ENCODE results near the gene TRABD2B. TPM values are rescaled to one million over a fixed set of nuclear protein-coding genes. Genes with fewer than 3 reads are reported as not detected.

TRABD2B gene
- total RNA-seq, 4 donors from 2014 or later = 0.63 to 3.1 (median 1.7) TPM

- TF ChIP-seq CTCF (IDR thresholded peaks at IDR 0.05) = no peak
- TF ChIP-seq POLR2A (IDR thresholded peaks at IDR 0.05) = no peak
- intact Hi-C loops (cut with DNase I; ENCODE audit: low total_unique reads) = no loop called here
- 79 to 94% methylated on average over 3 of the region's 3 CpGs for WGBS, 2 donors
- no peak overlapping the region for H3K4me3 ChIP-seq (ENCODE audit: low read depth, poor library complexity, severe bottlenecking)
- no peak for DNase-seq (ENCODE audit: low spot score in 2 of 2)
Measured at GRCh38 chr1:47975302-47975921, 21.8 kb downstream of the TRABD2B start.

GRCh38 chr1:47972864-47973432, 24.2 kb downstream of the TRABD2B start:
- no peak overlapping the region for H3K4me3 ChIP-seq (ENCODE audit: low read depth, poor library complexity, severe bottlenecking)
- DNase-seq (ENCODE audit: low spot score in 2 of 2) = no peak
- TF ChIP-seq POLR2A (IDR thresholded peaks at IDR 0.05) = no peak
- no peak for TF ChIP-seq CTCF (IDR thresholded peaks at IDR 0.05)
- intact Hi-C loops (cut with DNase I; ENCODE audit: low total_unique reads) = no loop called here
- WGBS, 2 donors = 89 to 93% methylated on average over 4 of the region's 4 CpGs

- DNase-seq (ENCODE audit: low spot score in 2 of 2) = no peak
- intact Hi-C loops (cut with DNase I; ENCODE audit: low total_unique reads) = no loop called here
- TF ChIP-seq POLR2A (IDR thresholded peaks at IDR 0.05) (no peak), CTCF (IDR thresholded peaks at IDR 0.05) (no peak)
- WGBS, 2 donors = 51 to 62% methylated on average over 2 of the region's 2 CpGs
- H3K4me3 ChIP-seq (ENCODE audit: low read depth, poor library complexity, severe bottlenecking) = no peak overlapping the region
Measured at GRCh38 chr1:47971385-47972160, 25.6 kb downstream of the TRABD2B start.

GRCh38 chr1:47970882-47971281, 26.3 kb downstream of the TRABD2B start:
- no peak overlapping the region for H3K4me3 ChIP-seq (ENCODE audit: low read depth, poor library complexity, severe bottlenecking)
- DNase-seq (ENCODE audit: low spot score in 2 of 2) = no peak
- TF ChIP-seq CTCF (IDR thresholded peaks at IDR 0.05) = no peak
- TF ChIP-seq POLR2A (IDR thresholded peaks at IDR 0.05) = no peak
- 84 to 87% methylated on average over 3 of the region's 3 CpGs for WGBS, 2 donors
- intact Hi-C loops (cut with DNase I; ENCODE audit: low total_unique reads) = no loop called here

- no peak overlapping the region for H3K4me3 ChIP-seq (ENCODE audit: low read depth, poor library complexity, severe bottlenecking)
- intact Hi-C loops (cut with DNase I; ENCODE audit: low total_unique reads) = no loop called here
- TF ChIP-seq CTCF (IDR thresholded peaks at IDR 0.05) (no peak), POLR2A (IDR thresholded peaks at IDR 0.05) (no peak)
- 89 to 90% methylated on average over 3 of the region's 3 CpGs for WGBS, 2 donors
- DNase-seq (ENCODE audit: low spot score in 2 of 2) = no peak
Measured at GRCh38 chr1:47969478-47969877, 27.7 kb downstream of the TRABD2B start.

All from lower leg skin (tissue), 4 donors.